H1 (cell line): Measurements from ENCODE around the gene CMSS1. TPM values are rescaled to one million over a fixed set of nuclear protein-coding genes. Genes with fewer than 3 reads are reported as not detected.

Experiments used
- CTCF ChIA-PET: fragments of 300-600 bp; sonication (Branson Sonifier 250); formaldehyde crosslinking; loops from one replicate; lab custom pipeline; 2021; ENCODE audit not compliant: partially characterized antibody; lab: Charles Lee
- POLR2A ChIA-PET: fragments of 300-600 bp; sonication (Branson Sonifier 250); formaldehyde crosslinking; loops from one replicate; lab custom pipeline; 2021; ENCODE audit warnings: inconsistent platforms; ENCODE audit not compliant: partially characterized antibody; lab: Charles Lee
- DNase-seq, 2 experiments: peaks; one replicate each; pipeline versions ENCODE4 v3.0.0 to v3.0.0-alpha.2; 2010 to 2022; ENCODE audit warnings: low spot score in 2 of 2, low read depth in 1 of 2, mixed read lengths in 1 of 2
- FAIRE-seq: peaks from 2 replicates; lab custom pipeline; 2011; peaks lifted over from hg19 to GRCh38; lab: Jason Lieb, UNC
- H2AFZ ChIP-seq: 2 replicates; pipeline ENCODE4 v1.8.1; 2012; ENCODE audit warnings: low read length, inconsistent platforms
- H2AK5ac ChIP-seq: 2 replicates; pipeline ENCODE4 v1.6.1; 2013; ENCODE audit warnings: low read depth, low read length
- H2BK120ac ChIP-seq: replicated peaks from 2 replicates; pipeline ENCODE3; 2013; ENCODE audit warnings: low read depth, low read length, inconsistent platforms
- H2BK12ac ChIP-seq: 2 replicates; pipeline ENCODE4 v1.6.1; 2013; ENCODE audit warnings: low read depth, low read length
- H2BK15ac ChIP-seq: 2 replicates; pipeline ENCODE4 v1.6.1; 2013; ENCODE audit warnings: low read length
- H2BK20ac ChIP-seq: 2 replicates; pipeline ENCODE4 v1.6.1; 2013; ENCODE audit warnings: low read length
- H2BK5ac ChIP-seq: 2 replicates; pipeline ENCODE4 v1.6.1; 2013; ENCODE audit warnings: low read depth, low read length
- H3K14ac ChIP-seq: 2 replicates; pipeline ENCODE4 v1.6.1; 2013; ENCODE audit warnings: inconsistent platforms; ENCODE audit not compliant: insufficient read length
- H3K18ac ChIP-seq: 2 replicates; pipeline ENCODE4 v1.6.1; 2013; ENCODE audit warnings: low read length; ENCODE audit errors: extremely low read depth
- H3K23ac ChIP-seq: 2 replicates; pipeline ENCODE4 v1.6.1; 2013; ENCODE audit warnings: inconsistent platforms; ENCODE audit not compliant: insufficient read length
- H3K23me2 ChIP-seq: 2 replicates; pipeline ENCODE4 v1.6.1; 2013; ENCODE audit warnings: low read depth, low read length
- H3K27ac ChIP-seq: 2 replicates; pipeline ENCODE4 v1.6.1; 2011; ENCODE audit warnings: low read depth, low read length, inconsistent platforms
- H3K27me3 ChIP-seq, 4 experiments: replicated peaks in 1 of 4; 1 replicate in 1 of 4; 2 replicates in 3 of 4; pipeline versions ENCODE4 v1.6.1 to v1.8.1; 2011 to 2013; ENCODE audit warnings: low read length in 3 of 4, mild to moderate bottlenecking in 3 of 4, inconsistent platforms in 2 of 4, mixed read lengths in 2 of 4, moderate library complexity in 1 of 4; ENCODE audit not compliant: control insufficient read depth in 3 of 4, insufficient read depth in 3 of 4; ENCODE audit errors: extremely low read depth in 1 of 4
- H3K36me3 ChIP-seq, 4 experiments: 2 replicates each; pipeline versions ENCODE4 v1.6.1 to v1.8.1; 2011 to 2013; ENCODE audit warnings: mild to moderate bottlenecking in 4 of 4, low read length in 3 of 4, moderate library complexity in 2 of 4, control low read depth in 1 of 4, inconsistent platforms in 1 of 4; ENCODE audit not compliant: insufficient read depth in 4 of 4, control insufficient read depth in 2 of 4
- H3K4ac ChIP-seq: replicated peaks from 2 replicates; pipeline ENCODE3; 2013; ENCODE audit warnings: low read length, low read depth, mixed read lengths, inconsistent platforms; ENCODE audit not compliant: insufficient read length
- H3K4me1 ChIP-seq, 4 experiments: replicated peaks in 1 of 4; 1 replicate in 1 of 4; 2 replicates in 3 of 4; pipeline versions ENCODE4 v1.6.1 to v1.8.1; 2011 to 2013; ENCODE audit warnings: low read length in 3 of 4, inconsistent platforms in 2 of 4, mixed read lengths in 1 of 4; ENCODE audit not compliant: insufficient read depth in 4 of 4, control insufficient read depth in 3 of 4
- H3K4me2 ChIP-seq, 2 experiments: 2 replicates each; pipeline versions ENCODE4 v1.6.1 to v1.8.1; 2011 to 2013; ENCODE audit warnings: low read depth in 2 of 2, low read length in 2 of 2, control low read depth in 1 of 2, inconsistent platforms in 1 of 2, mild to moderate bottlenecking in 1 of 2; ENCODE audit not compliant: insufficient read depth in 1 of 2
- H3K4me3 ChIP-seq, 4 experiments: fragments of 200-600, 300-600 bp in 1 of 4; sonication (generic), shearing (Covaris generic), sonication (Bioruptor Twin) in 1 of 4; 2 replicates each; pipeline versions ENCODE4 v1.5.1 to v1.8.1; 2011 to 2016; ENCODE audit warnings: low read length in 4 of 4, low read depth in 3 of 4, control low read depth in 2 of 4, inconsistent platforms in 2 of 4, mild to moderate bottlenecking in 2 of 4, mixed read lengths in 1 of 4, moderate library complexity in 1 of 4; ENCODE audit not compliant: insufficient read depth in 2 of 4; ENCODE audit errors: extremely low read depth in 1 of 4
- H3K56ac ChIP-seq: replicated peaks from 2 replicates; pipeline ENCODE3; 2013; ENCODE audit warnings: low read depth, mild to moderate bottlenecking, mixed read lengths, low read length, inconsistent platforms; ENCODE audit not compliant: insufficient read length
- H3K79me1 ChIP-seq: 2 replicates; pipeline ENCODE4 v1.6.1; 2013; ENCODE audit warnings: low read depth, low read length, control low read depth
- H3K79me2 ChIP-seq, 2 experiments: 2 replicates each; pipeline versions ENCODE4 v1.6.1 to v1.8.1; 2012 to 2013; ENCODE audit warnings: low read length in 2 of 2, mild to moderate bottlenecking in 2 of 2, inconsistent platforms in 1 of 2; ENCODE audit not compliant: insufficient read depth in 2 of 2, control insufficient read depth in 1 of 2
- H3K9ac ChIP-seq, 4 experiments: replicated peaks in 1 of 4; 1 replicate in 1 of 4; 2 replicates in 3 of 4; pipeline versions ENCODE4 v1.6.1 to v1.8.1; 2011 to 2013; ENCODE audit warnings: low read depth in 3 of 4, low read length in 3 of 4, control low read depth in 2 of 4, mild to moderate bottlenecking in 2 of 4, moderate library complexity in 2 of 4, inconsistent platforms in 1 of 4; ENCODE audit errors: extremely low read depth in 1 of 4
- H3K9me3 ChIP-seq, 2 experiments: 2 replicates each; pipeline versions ENCODE4 v1.6.1 to v1.8.1; 2012 to 2013; ENCODE audit warnings: mild to moderate bottlenecking in 2 of 2, moderate library complexity in 2 of 2, control low read depth in 1 of 2, inconsistent platforms in 1 of 2, low read depth in 1 of 2, low read length in 1 of 2, mixed read lengths in 1 of 2; ENCODE audit not compliant: insufficient read depth in 2 of 2
- H4K20me1 ChIP-seq, 2 experiments: replicated peaks in 1 of 2; 2 replicates each; pipeline versions ENCODE3 to v1.8.1; 2011 to 2013; ENCODE audit warnings: inconsistent platforms in 2 of 2, low read length in 2 of 2, mild to moderate bottlenecking in 1 of 2; ENCODE audit not compliant: insufficient read depth in 2 of 2, control insufficient read depth in 1 of 2
- H4K5ac ChIP-seq: 2 replicates; pipeline ENCODE4 v1.6.1; 2013; ENCODE audit warnings: low read length, low read depth, mixed read lengths, inconsistent platforms; ENCODE audit not compliant: insufficient read length
- H4K8ac ChIP-seq: 2 replicates; pipeline ENCODE4 v1.8.0; 2013; ENCODE audit warnings: mild to moderate bottlenecking, moderate library complexity, low read length, inconsistent platforms; ENCODE audit not compliant: insufficient read depth; ENCODE audit errors: extremely low read depth
- H4K91ac ChIP-seq: replicated peaks from 2 replicates; pipeline ENCODE3; 2013; ENCODE audit warnings: low read length, mixed read lengths, inconsistent platforms; ENCODE audit not compliant: insufficient read length
- ASH2L ChIP-seq: fragments of 200-600, 300-600 bp; sonication (generic); IDR thresholded peaks from one replicate; pipeline ENCODE4 v1.7.1; 2017; ENCODE audit warnings: low read length
- BACH1 ChIP-seq: IDR thresholded peaks from 2 replicates; pipeline ENCODE4 v1.6.1; 2012; ENCODE audit warnings: low read length, improper control_type of control experiment
- CEBPB ChIP-seq: IDR thresholded peaks from 2 replicates; pipeline ENCODE4 v1.6.1; 2012; ENCODE audit warnings: low read depth, low read length
- CHD2 ChIP-seq: IDR thresholded peaks from 2 replicates; pipeline ENCODE4 v1.6.1; 2012; ENCODE audit warnings: low read length, improper control_type of control experiment
- HDAC6 ChIP-seq: IDR thresholded peaks from one replicate; pipeline ENCODE4 v1.7.1; 2012; ENCODE audit warnings: low read depth, mild to moderate bottlenecking, inconsistent platforms, low read length, moderate library complexity
- JUND ChIP-seq: IDR thresholded peaks from 2 replicates; pipeline ENCODE4 v1.6.1; 2011; ENCODE audit warnings: mild to moderate bottlenecking, improper control_type of control experiment, low read length
- KDM5A ChIP-seq: fragments of 200-600 bp; IDR thresholded peaks from 2 replicates; pipeline ENCODE4 v1.7.1; 2012; ENCODE audit warnings: mild to moderate bottlenecking, low read length, inconsistent platforms, mixed read lengths
- MAFK ChIP-seq: IDR thresholded peaks from 2 replicates; pipeline ENCODE4 v1.6.1; 2012; ENCODE audit warnings: low read depth, mild to moderate bottlenecking, improper control_type of control experiment, low read length
- POLR2A ChIP-seq, 2 experiments: IDR thresholded peaks; 1 replicate in 1 of 2; 2 replicates in 1 of 2; pipeline ENCODE4 v1.6.1; 2011; ENCODE audit warnings: low read depth in 2 of 2, low read length in 2 of 2, mild to moderate bottlenecking in 2 of 2; ENCODE audit errors: control extremely low read depth in 1 of 2
- POLR2AphosphoS5 ChIP-seq: IDR thresholded peaks from 2 replicates; pipeline ENCODE4 v1.6.1; 2011; ENCODE audit warnings: low read depth, low read length
- RAD21 ChIP-seq, 2 experiments: IDR thresholded peaks in 1 of 2; conservative IDR thresholded peaks in 1 of 2; 2 replicates each; pipeline ENCODE4 v1.6.1; 2011; ENCODE audit warnings: low read depth in 2 of 2, low read length in 2 of 2, improper control_type of control experiment in 1 of 2, inconsistent platforms in 1 of 2, mild to moderate bottlenecking in 1 of 2, moderate library complexity in 1 of 2
- SP1 ChIP-seq: IDR thresholded peaks from 2 replicates; pipeline ENCODE4 v1.6.1; 2011; ENCODE audit warnings: low read depth, low read length
- YY1 ChIP-seq: IDR thresholded peaks from 2 replicates; pipeline ENCODE4 v1.6.1; 2011; ENCODE audit warnings: low read depth, mild to moderate bottlenecking, low read length
- WGBS, 2 experiments: shearing (Covaris generic) in 1 of 2; methylation state at CpG; one replicate each; pipeline versions ENCODE4 v1.1.6 to v1.1.7; 2013 to 2015; ENCODE audit warnings: low lambda C conversion rate in 2 of 2, mixed read lengths in 2 of 2, inconsistent platforms in 1 of 2, low coverage in 1 of 2, missing lambda C conversion rate in 1 of 2; ENCODE audit not compliant: insufficient replicate concordance in 2 of 2, insufficient coverage in 1 of 2, insufficient read length in 1 of 2; ENCODE audit errors: extremely low coverage in 1 of 2, missing lambda C conversion rate in 1 of 2; 5-methylcytosine and 5-hydroxymethylcytosine counted together
- polyA plus RNA-seq, 7 experiments: library from polyadenylated mRNA; depleted of rRNA in 3 of 7; stranded (reverse) in 5 of 7; unstranded in 2 of 7; fragments of >200 nt in 5 of 7; fragments of 200-250 nt in 2 of 7; gene quantifications; 1 replicate in 5 of 7; 2 replicates in 1 of 7; 4 replicates in 1 of 7; pipeline versions ENCODE4 v1.2.1 to v1.2.3, GENCODE V29; 2011 to 2013; ENCODE audit warnings: missing spikeins in 2 of 7, mixed read lengths in 2 of 7
- total RNA-seq: library from RNA; stranded (reverse); fragmentation: NEBNext Ultra II Directional; extraction: Animal tissue kit (Norgen Biotek cat#: 25700); gene quantifications from 2 replicates; pipeline ENCODE4 v1.2.1, GENCODE V29; 2021

CMSS1 gene
- total and polyA plus RNA-seq, 2 of the 8 experiments (the other 6 are each of a cell fraction or from before 2014, with no cell fraction given), result 15.2 to 75.1 TPM

DNA sequence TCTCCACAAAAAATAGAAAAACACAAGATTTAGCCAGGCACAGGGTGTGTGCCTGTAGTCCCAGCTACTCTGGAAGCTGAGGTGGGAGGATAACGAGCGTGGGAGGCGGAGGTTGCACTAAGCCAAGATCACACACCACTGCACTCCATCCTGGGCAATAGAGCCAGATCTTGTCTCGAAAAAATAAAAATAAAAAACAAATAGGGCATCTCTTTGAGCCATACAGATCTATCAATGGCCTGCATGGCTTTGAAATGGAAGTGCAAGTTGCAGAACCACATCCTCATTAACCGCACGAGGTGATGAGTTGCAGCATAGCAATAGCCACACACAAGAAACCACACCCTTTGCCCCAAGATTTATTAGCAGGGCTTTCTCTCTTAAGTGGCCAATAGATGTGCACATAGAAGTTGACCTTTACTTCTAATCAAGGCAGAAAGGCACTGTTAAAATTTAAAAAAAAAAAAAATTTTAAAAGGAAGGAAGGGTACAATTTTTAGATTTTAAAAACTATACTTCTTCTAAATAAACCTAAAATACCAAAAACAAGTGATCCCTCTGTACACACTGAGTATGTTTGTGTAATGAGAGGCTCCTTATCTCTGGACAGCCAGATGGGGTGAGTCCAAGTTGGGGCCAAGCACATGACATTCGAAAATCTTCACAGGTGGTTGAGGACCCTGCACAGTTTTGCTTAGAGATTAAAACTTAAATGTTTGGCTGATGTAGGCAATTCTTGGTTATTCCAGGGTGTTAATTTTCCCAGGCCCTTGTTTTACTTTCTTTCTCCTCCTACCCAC lies 243.2 kb downstream of the CMSS1 start:
- H3K4me1 ChIP-seq, result no peaks in the 10 kb centered on the region
- no peak overlapping the region for H3K4me3 ChIP-seq
- H4K5ac ChIP-seq, result no peak overlapping the region
- DNase-seq (no peak), FAIRE-seq (no peak)
- H3K79me1 ChIP-seq, result 0 out of 2 replicates have a peak, but pooled peaks cover 2% of the 10 kb centered on the region
- no peak overlapping the region for H3K4me2 ChIP-seq
- no peak overlapping the region for H2BK12ac ChIP-seq
- H3K23ac ChIP-seq, result no peak overlapping the region
- no peaks in the 10 kb centered on the region for H3K27me3 ChIP-seq
- no peak overlapping the region for H2BK120ac ChIP-seq
- CTCF ChIA-PET, result interaction anchor here (0.6 to 1.2 kb wide), 4 partner anchors 13 to 373 kb away, joined by 3 to 5 read pairs (median 4); no protein-coding TSS in a partner anchor
- POLR2A ChIA-PET, result interaction anchor here (0.7 kb wide), 1 partner anchor 12 kb away, joined by 3 read pairs; no protein-coding TSS in a partner anchor
- H3K36me3 ChIP-seq, result no peaks in the 10 kb centered on the region
- H3K79me2 ChIP-seq, result no peaks in the 10 kb centered on the region
- H2AK5ac ChIP-seq, result no peak overlapping the region
- no peaks in the 10 kb centered on the region for H4K20me1 ChIP-seq
- H3K23me2 ChIP-seq, result no peaks in the 10 kb centered on the region; the same call in 1 of the 2 replicates
- no peak overlapping the region for H2BK5ac ChIP-seq
- no peak overlapping the region for H2BK15ac ChIP-seq
- H3K27ac ChIP-seq, result no peak overlapping the region
- H3K4ac ChIP-seq, result no peak overlapping the region
- no peaks in the 10 kb centered on the region for H3K9me3 ChIP-seq
- H2BK20ac ChIP-seq, result no peak overlapping the region
- no peak overlapping the region for H3K56ac ChIP-seq
- no peak overlapping the region for H2AFZ ChIP-seq
- H4K8ac ChIP-seq, result no peak overlapping the region
- H3K14ac ChIP-seq, result no peak overlapping the region
- H3K9ac ChIP-seq, result no peak overlapping the region
- WGBS, 2 experiments, result 95% methylated on average over 7 of the region's 7 CpGs; no CpG with 5 or more reads in 1 of the 2 experiments
- no peak overlapping the region for H4K91ac ChIP-seq
- no peak overlapping the region for H3K18ac ChIP-seq
- no peak for TF ChIP-seq JUND
- TF ChIP-seq POLR2AphosphoS5, result no peak
- TF ChIP-seq BACH1, result no peak
- no peak for TF ChIP-seq POLR2A (IDR thresholded peaks at IDR 0.05; ENCODE audit: control extremely low read depth in 1 of 2, low read depth in 2 of 2, low read length in 2 of 2)
- no peak for TF ChIP-seq KDM5A
- no peak for TF ChIP-seq CEBPB
- TF ChIP-seq RAD21 (IDR thresholded peaks at IDR 0.05 in 1 of 2, conservative IDR thresholded peaks at IDR 0.05 in 1 of 2; ENCODE audit: low read depth in 2 of 2, low read length in 2 of 2), result no peak
- TF ChIP-seq MAFK, result no peak
- no peak for TF ChIP-seq ASH2L
- TF ChIP-seq CHD2, result no peak
- TF ChIP-seq SP1, result no peak
- no peak for TF ChIP-seq YY1
- TF ChIP-seq HDAC6, result no peak
